ENCODE data around the gene EPN2. TPM values are rescaled to one million over a fixed set of nuclear protein-coding genes. Genes with fewer than 3 reads are reported as not detected.

Gene EPN2
- total RNA-seq, 1 experiment from 2014 or later = 73.1 TPM

- BruUV-seq (replicated peaks) = no TSS peak
- H3K9ac ChIP-seq (ENCODE audit: low read length) = no peak overlapping the region
- ChIA-PET CTCF (no interaction called here), RAD21 (ENCODE audit: low non-redundant PET in 1 of 2, low total read pairs in 2 of 2, uncharacterized antibody in 2 of 2, unreplicated experiment in 2 of 2) (no interaction called here), POLR2A (no interaction called here)
- H3K27me3 ChIP-seq (ENCODE audit: insufficient read depth, low read length) = no peaks in the 10 kb centered on the region
- peaks cover 0 to 5% of the 10 kb centered on the region in 2 experiments; a peak in 2 of 4 replicates for H3K36me3 ChIP-seq (ENCODE audit: control insufficient read depth in 1 of 2, insufficient read depth in 2 of 2, low read length in 2 of 2)
- no peaks in the 10 kb centered on the region for H3K9me2 ChIP-seq (ENCODE audit: insufficient read depth)
- intact Hi-C loops (cut with micrococcal nuclease) = no loop called here
- H3K4me3 ChIP-seq (replicated peaks in 1 of 2; ENCODE audit: low read depth in 1 of 2, low read length in 2 of 2) = no peak overlapping the region
- H2AFZ ChIP-seq (ENCODE audit: low read depth, low read length, poor library complexity, severe bottlenecking) = no peak overlapping the region
- peaks cover 47% of the 10 kb centered on the region for H3K79me2 ChIP-seq (ENCODE audit: insufficient read depth, low read length)
- no peak overlapping the region for H3K4me2 ChIP-seq (ENCODE audit: low read length)
- H3K27ac ChIP-seq (ENCODE audit: low read depth, low read length) = no peak overlapping the region
- DNase-seq (ENCODE audit: low read depth, low spot score) (no peak), ATAC-seq (no peak)
- H3K4me1 ChIP-seq (ENCODE audit: control insufficient read depth in 1 of 2, insufficient read depth in 2 of 2, low read length in 2 of 2) = peaks cover 0 to 5% of the 10 kb centered on the region in 2 experiments; a peak in 2 of 4 replicates
- H3K9me3 ChIP-seq (ENCODE audit: control insufficient read depth in 1 of 2, insufficient read depth in 1 of 2, low read depth in 1 of 2, low read length in 2 of 2) = no peaks in the 10 kb centered on the region
- TF ChIP-seq ATF3 (IDR thresholded peaks at IDR 0.05) = no peak
- no peaks in the 10 kb centered on the region for H4K20me1 ChIP-seq (ENCODE audit: insufficient read depth)
Observed at GRCh38 chr17:19290066-19290705, 53.0 kb downstream of the EPN2 start.

GRCh38 chr17:19291646-19292376 lies 54.6 kb downstream of the EPN2 start:
- Histone ChIP-seq H3K9ac (ENCODE audit: low read length) (no peak overlapping the region), H3K79me2 (ENCODE audit: insufficient read depth, low read length) (peaks cover 49% of the 10 kb centered on the region), H3K4me3 (replicated peaks in 1 of 2; ENCODE audit: low read depth in 1 of 2, low read length in 2 of 2) (no peak overlapping the region), H3K27ac (ENCODE audit: low read depth, low read length) (no peak overlapping the region), H3K36me3 (ENCODE audit: control insufficient read depth in 1 of 2, insufficient read depth in 2 of 2, low read length in 2 of 2) (peaks cover 0 to 5% of the 10 kb centered on the region in 2 experiments; a peak in 2 of 4 replicates), H3K4me2 (ENCODE audit: low read length) (no peak overlapping the region), H3K9me2 (ENCODE audit: insufficient read depth) (no peaks in the 10 kb centered on the region), H3K9me3 (ENCODE audit: control insufficient read depth in 1 of 2, insufficient read depth in 1 of 2, low read depth in 1 of 2, low read length in 2 of 2) (no peaks in the 10 kb centered on the region), H2AFZ (ENCODE audit: low read depth, low read length, poor library complexity, severe bottlenecking) (no peak overlapping the region), H3K4me1 (ENCODE audit: control insufficient read depth in 1 of 2, insufficient read depth in 2 of 2, low read length in 2 of 2) (peaks cover 0 to 5% of the 10 kb centered on the region in 2 experiments; a peak in 2 of 4 replicates), H3K27me3 (ENCODE audit: insufficient read depth, low read length) (no peaks in the 10 kb centered on the region), H4K20me1 (ENCODE audit: insufficient read depth) (no peaks in the 10 kb centered on the region; the same call in 1 of the 2 replicates)
- BruUV-seq (replicated peaks) = no TSS peak
- no peak for DNase-seq (ENCODE audit: low read depth, low spot score)
- ATAC-seq = no peak
- intact Hi-C loops (cut with micrococcal nuclease) = no loop called here
- CTCF ChIA-PET = no interaction called here
- POLR2A ChIA-PET = no interaction called here
- RAD21 ChIA-PET (ENCODE audit: low non-redundant PET in 1 of 2, low total read pairs in 2 of 2, uncharacterized antibody in 2 of 2, unreplicated experiment in 2 of 2) = no interaction called here
- TF ChIP-seq EGR1 (IDR thresholded peaks at IDR 0.05; ENCODE audit: low read depth) (no peak), REST (IDR thresholded peaks at IDR 0.05; ENCODE audit: low read depth) (no peak), YY1 (IDR thresholded peaks at IDR 0.05; ENCODE audit: extremely low read depth, insufficient replicate concordance, low read depth, low read length) (no peak), EZH2 (IDR thresholded peaks at IDR 0.05) (no peak), RAD21 (IDR thresholded peaks at IDR 0.05; ENCODE audit: low read depth) (no peak), FOSL1 (IDR thresholded peaks at IDR 0.05; ENCODE audit: low read depth) (no peak), ZBTB33 (IDR thresholded peaks at IDR 0.05; ENCODE audit: extremely low read depth, insufficient replicate concordance, low read length) (no peak), SRF (IDR thresholded peaks at IDR 0.05; ENCODE audit: low read depth) (no peak), POLR2AphosphoS5 (IDR thresholded peaks at IDR 0.05; ENCODE audit: low read depth, low read length) (no peak), SIN3A (IDR thresholded peaks at IDR 0.05; ENCODE audit: low read depth) (no peak), CEBPB (IDR thresholded peaks at IDR 0.05; ENCODE audit: low read depth) (no peak), ZFX (IDR thresholded peaks at IDR 0.05) (no peak), POLR2A (IDR thresholded peaks at IDR 0.05; ENCODE audit: borderline replicate concordance, extremely low read depth, insufficient read depth, insufficient read length) (no peak), ELF1 (IDR thresholded peaks at IDR 0.05; ENCODE audit: borderline replicate concordance, low read depth) (no peak)
